ENCODE results near the gene C16orf95. TPM values are rescaled to one million over a fixed set of nuclear protein-coding genes. Genes with fewer than 3 reads are reported as not detected.

The C16orf95 gene
- total and polyA plus RNA-seq, 2 of the 4 experiments (the other 2 are of a cell fraction) = 2.0 to 4.7 TPM

DNA sequence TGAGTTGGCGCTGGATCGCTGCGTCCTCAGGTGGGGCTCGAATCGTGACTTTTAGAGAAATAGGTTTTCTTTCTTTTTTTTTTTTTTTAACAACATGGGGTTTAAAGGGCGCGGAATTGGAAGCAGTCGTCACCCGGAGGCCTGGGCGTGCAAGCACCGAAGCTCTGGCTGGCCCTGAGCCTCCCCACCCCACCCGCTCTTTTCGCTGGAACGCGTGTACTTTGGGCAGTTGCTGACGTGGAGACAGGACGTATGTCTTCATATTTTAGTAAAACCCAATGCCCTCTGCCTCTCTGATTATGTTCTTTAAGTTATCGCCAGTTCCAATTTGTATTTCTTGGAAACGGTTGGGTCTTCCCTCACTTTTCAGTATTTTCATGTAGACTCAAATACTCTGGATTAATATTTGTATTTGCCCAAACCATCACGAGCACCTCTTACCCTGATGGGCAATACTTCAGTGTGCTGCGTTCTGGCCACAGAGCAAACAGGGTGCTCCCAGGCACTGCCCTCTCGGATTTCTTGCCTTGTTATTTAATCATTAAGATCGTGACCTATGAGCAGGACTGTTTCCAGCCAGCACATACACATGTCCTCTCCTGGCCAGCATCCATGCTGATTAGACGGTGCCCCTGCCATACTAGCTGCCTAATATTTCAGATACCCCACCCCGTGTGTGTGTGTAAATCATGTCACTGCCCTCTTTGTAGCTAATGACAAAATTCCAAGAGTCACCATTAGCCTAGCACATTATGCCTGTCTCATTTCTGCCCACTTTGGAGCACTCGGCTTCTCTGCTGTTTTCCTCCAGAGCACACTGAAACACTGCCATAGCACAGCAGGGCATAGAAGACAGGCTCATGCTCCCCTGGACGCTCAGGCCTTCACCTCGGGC lies 805 bp upstream of the C16orf95 start:
- Histone ChIP-seq H3K23ac (ENCODE audit: low read depth, low read length) (peak overlapping the region; percentile 61), H4K8ac (ENCODE audit: low read depth in 2 of 2, low read length in 2 of 2) (peak overlapping the region; percentile 45 to 90), H4K91ac (ENCODE audit: insufficient read depth, low read depth, low read length) (peak overlapping the region; percentile 61), H3K4me1 (ENCODE audit: control insufficient read depth, insufficient read depth, low read length) (peaks cover 5% of the 10 kb centered on the region), H2AK9ac (replicated peaks; ENCODE audit: low read depth, low read length, poor library complexity) (peak overlapping the region; percentile 84), H3K27ac (ENCODE audit: insufficient read depth, low read length) (peak overlapping the region; percentile 74), H2AFZ (replicated peaks; ENCODE audit: low read length, poor library complexity) (peak overlapping the region; percentile 99), H4K5ac (ENCODE audit: low read depth, low read length) (peak overlapping the region; percentile 68), H3K4me3 (ENCODE audit: insufficient read depth, low read depth, low read length) (peak overlapping the region; percentile 84), H3K4me2 (ENCODE audit: low read depth, low read length) (peak overlapping the region; percentile 95), H3K56ac (ENCODE audit: extremely low read depth, insufficient read depth, low read length) (peak overlapping the region; percentile 63), H3K27me3 (ENCODE audit: control insufficient read depth, insufficient read depth, low read length) (no peaks in the 10 kb centered on the region), H2BK15ac (ENCODE audit: low read depth, low read length) (no peak overlapping the region; the same call in 2 of the 3 replicates), H2BK20ac (ENCODE audit: low read depth, low read length) (no peak overlapping the region), H2BK5ac (ENCODE audit: low read depth, low read length, poor library complexity, severe bottlenecking) (peak overlapping the region; percentile 36), H3K9me1 (ENCODE audit: insufficient read depth, low read length) (peaks cover 13% of the 10 kb centered on the region), H2AK5ac (ENCODE audit: low read depth, low read length) (peak overlapping the region; percentile 89), H4K20me1 (ENCODE audit: insufficient read depth, low read length) (peaks cover 5% of the 10 kb centered on the region; the same call in 1 of the 2 replicates), H3K4ac (ENCODE audit: low read depth, low read length) (peak overlapping the region; percentile 76), H3K9me3 (ENCODE audit: control insufficient read depth, insufficient read depth, low read length) (no peaks in the 10 kb centered on the region), H3K36me3 (ENCODE audit: control insufficient read depth, insufficient read depth, low read length) (no peaks in the 10 kb centered on the region), H3K18ac (ENCODE audit: low read depth, low read length) (no peak overlapping the region), H3K79me1 (ENCODE audit: low read depth in 1 of 2, low read length in 2 of 2) (peaks cover 11 to 33% of the 10 kb centered on the region in 2 experiments; a peak in 3 of 4 replicates), H3K9ac (ENCODE audit: low read depth, low read length) (peak overlapping the region; percentile 87), H2BK120ac (ENCODE audit: low read depth, low read length) (peak overlapping the region; percentile 31; the same call in 1 of the 2 replicates), H3K14ac (replicated peaks; ENCODE audit: low read depth, low read length) (peak overlapping the region; percentile 87)
- intact Hi-C loops (cut with micrococcal nuclease) = loop anchor here (10.0 kb wide), 1 partner anchor 317 kb away; no protein-coding TSS in a partner anchor
- TSS peak; percentile 90 for BruUV-seq (replicated peaks)
- 0% methylated on average over 5 of the region's 28 CpGs; no CpG with 5 or more reads in 1 of the 2 experiments for WGBS, 2 experiments (ENCODE audit: extremely low coverage in 2 of 2, insufficient read length in 1 of 2)
- dilution Hi-C loops (cut with HindIII; ENCODE audit: low sequenced_read_pairs, unreplicated experiment) = no loop called here
- peak; percentile 15 for ATAC-seq (ENCODE audit: low read depth)
- ChIA-PET POLR2A (ENCODE audit: unreplicated experiment) (interaction anchor here (0.5 to 1.0 kb wide), 2 partner anchors 65 to 114 kb away, joined by 3 to 4 read pairs; partner anchors contain the start of gene FBXO31), CTCF (no interaction called here)
- TF ChIP-seq, protein P1, sequence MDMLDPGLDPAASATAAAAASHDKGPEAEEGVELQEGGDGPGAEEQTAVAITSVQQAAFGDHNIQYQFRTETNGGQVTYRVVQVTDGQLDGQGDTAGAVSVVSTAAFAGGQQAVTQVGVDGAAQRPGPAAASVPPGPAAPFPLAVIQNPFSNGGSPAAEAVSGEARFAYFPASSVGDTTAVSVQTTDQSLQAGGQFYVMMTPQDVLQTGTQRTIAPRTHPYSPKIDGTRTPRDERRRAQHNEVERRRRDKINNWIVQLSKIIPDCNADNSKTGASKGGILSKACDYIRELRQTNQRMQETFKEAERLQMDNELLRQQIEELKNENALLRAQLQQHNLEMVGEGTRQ (IDR thresholded peaks at IDR 0.05; ENCODE audit: low read depth, low read length) = no peak
- 0 out of 2 replicates have a peak, but pooled peaks have one; percentile 12 for TF ChIP-seq MXI1 (IDR thresholded peaks at IDR 0.05; ENCODE audit: borderline replicate concordance, low read depth, low read length)
- TF ChIP-seq, protein P2, sequence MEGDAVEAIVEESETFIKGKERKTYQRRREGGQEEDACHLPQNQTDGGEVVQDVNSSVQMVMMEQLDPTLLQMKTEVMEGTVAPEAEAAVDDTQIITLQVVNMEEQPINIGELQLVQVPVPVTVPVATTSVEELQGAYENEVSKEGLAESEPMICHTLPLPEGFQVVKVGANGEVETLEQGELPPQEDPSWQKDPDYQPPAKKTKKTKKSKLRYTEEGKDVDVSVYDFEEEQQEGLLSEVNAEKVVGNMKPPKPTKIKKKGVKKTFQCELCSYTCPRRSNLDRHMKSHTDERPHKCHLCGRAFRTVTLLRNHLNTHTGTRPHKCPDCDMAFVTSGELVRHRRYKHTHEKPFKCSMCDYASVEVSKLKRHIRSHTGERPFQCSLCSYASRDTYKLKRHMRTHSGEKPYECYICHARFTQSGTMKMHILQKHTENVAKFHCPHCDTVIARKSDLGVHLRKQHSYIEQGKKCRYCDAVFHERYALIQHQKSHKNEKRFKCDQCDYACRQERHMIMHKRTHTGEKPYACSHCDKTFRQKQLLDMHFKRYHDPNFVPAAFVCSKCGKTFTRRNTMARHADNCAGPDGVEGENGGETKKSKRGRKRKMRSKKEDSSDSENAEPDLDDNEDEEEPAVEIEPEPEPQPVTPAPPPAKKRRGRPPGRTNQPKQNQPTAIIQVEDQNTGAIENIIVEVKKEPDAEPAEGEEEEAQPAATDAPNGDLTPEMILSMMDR (conservative IDR thresholded peaks at IDR 0.05; ENCODE audit: low read depth, low read length) = no peak
- no peak for TF ChIP-seq FOS (IDR thresholded peaks at IDR 0.05; ENCODE audit: low read depth, low read length)
- peak; percentile 50 for DNase-seq
- in situ Hi-C loops (cut with MboI; ENCODE audit: low sequenced_read_pairs) = no loop called here

Data from IMR-90 (cell line).